Heart left ventricle (tissue), 16 donors: Measurements from ENCODE around the gene KCNMB2. TPM values are rescaled to one million over a fixed set of nuclear protein-coding genes. Genes with fewer than 3 reads are reported as not detected.
A peak's percentile ranks its signal among the peaks of the same experiment; 100 is the strongest.

Source experiments
- ATAC-seq, 4 donors: fragments of 200-7000 bp; cut with Tn5 transposase; one replicate each; pipeline ENCODE4 v1.9.1; 2020 to 2022; ENCODE audit warnings: moderate library complexity in 4 of 4, mild to moderate bottlenecking in 3 of 4, moderate number of reproducible peaks in 1 of 4
- DNase-seq, 5 donors: peaks; one replicate each; pipeline ENCODE4 v3.0.0-alpha.2; 2020
- H3K27ac ChIP-seq, 12 donors: fragments of 200-600 bp; sonication (generic) in 4 of 12; one replicate each; pipeline versions ENCODE4 v1.5.0 to v1.8.0; 2016 to 2022; ENCODE audit warnings: mild to moderate bottlenecking in 2 of 12
- H3K27me3 ChIP-seq, 9 donors: fragments of 200-600 bp; sonication (generic) in 2 of 9; one replicate each; pipeline versions ENCODE4 v1.5.1 to v1.8.0; 2016 to 2022; ENCODE audit warnings: mild to moderate bottlenecking in 3 of 9
- H3K36me3 ChIP-seq, 9 donors: fragments of 200-600 bp; sonication (generic) in 2 of 9; one replicate each; pipeline versions ENCODE4 v1.5.0 to v1.8.0; 2018 to 2022; ENCODE audit warnings: mild to moderate bottlenecking in 2 of 9
- H3K4me1 ChIP-seq, 12 donors: fragments of 200-600 bp; sonication (generic) in 4 of 12; one replicate each; pipeline versions ENCODE4 v1.5.0 to v1.8.0; 2016 to 2022; ENCODE audit warnings: mild to moderate bottlenecking in 3 of 12
- H3K4me3 ChIP-seq, 12 donors: fragments of 200-600 bp; sonication (generic) in 4 of 12; one replicate each; pipeline versions ENCODE4 v1.5.0 to v1.8.0; 2017 to 2022; ENCODE audit warnings: mild to moderate bottlenecking in 9 of 12, moderate library complexity in 4 of 12
- H3K9me3 ChIP-seq, 12 donors: fragments of 200-600 bp; sonication (generic) in 4 of 12; one replicate each; pipeline versions ENCODE4 v1.5.0 to v1.8.0; 2016 to 2022; ENCODE audit warnings: mild to moderate bottlenecking in 1 of 12
- CTCF ChIP-seq, 12 donors: fragments of 200-600 bp; sonication (generic) in 4 of 12; IDR thresholded peaks; one replicate each; pipeline versions ENCODE4 v1.5.0 to v1.8.0; 2018 to 2022; ENCODE audit warnings: antibody characterized with exemption in 12 of 12, mild to moderate bottlenecking in 5 of 12
- POLR2A ChIP-seq, 2 donors: fragments of 450-650 bp; IDR thresholded peaks; one replicate each; pipeline ENCODE4 v1.6.1; 2017; ENCODE audit warnings: antibody characterized with exemption in 2 of 2, mild to moderate bottlenecking in 2 of 2, moderate library complexity in 2 of 2
- WGBS, 4 donors: extraction: QIAGEN DNeasy Blood & Tissue Kit in 2 of 4; methylation state at CpG; one replicate each; pipeline versions ENCODE4 v1.1.5 to v1.1.7; 2013 to 2018; 5-methylcytosine and 5-hydroxymethylcytosine counted together
- intact Hi-C, 10 donors: fragments of 100-400 bp; cut with DNase I; formaldehyde crosslinking; loops; one replicate each; pipeline versions ENCODE4 v1.11.1 to v1.14.2; 2022
- polyA plus RNA-seq, 2 donors: library from polyadenylated mRNA; stranded (reverse); fragments of 200-250 nt; gene quantifications; one replicate each; pipeline ENCODE4 v1.2.3, GENCODE V29; 2013
- total RNA-seq, 9 donors: library from RNA; depleted of rRNA in 2 of 9; stranded (reverse); fragments of >200 nt in 2 of 9; fragmentation: NEBNext Ultra II Directional in 3 of 9; extraction: Animal tissue kit (Norgen Biotek cat#: 25700) in 3 of 9; gene quantifications; one replicate each; pipeline versions ENCODE4 v1.1.0 to v1.2.4, GENCODE V29; 2016 to 2023
- donor health status: ischemic (EF 13 %, LVEDD 7.1; RV severe dilation, severe dysfunction).
- donor health status: healthy with polysubstance abuse.
- donor health status: DM: no; HTN: yes; CAD: no.
- donor health status: DM: no; HTN: no; CAD: no.
- donor health status: ischemic (EF 25% LVEDD 6.9; RV normal size, moderate dysfunction).
- donor health status: ischemic (EF 25% LVEDD 5.7; RV mildly dilated, moderate dysfunction).
- donor health status: healthy.
- donor health status: DM: yes; HTN: yes; CAD: no.
- donor health status: ischemic (EF 35%, LVEDD 5.7; RV mildly dilated, moderate dysfunction).
- donor health status: nonischemic (EF 11% LVEDD 7.7; RV severe dilation, severe dysfunction).
- donor health status: DM: yes; HTN: yes; CAD: no.
- donor health status: PGD.
- donor health status: ischemic (EF 29% LVEDD 5.4; RV normal size, mild dysfunction).
- donor health status: nonischemic (EF 23%, LVEDD 6.1; RV moderate dilation, normal function).

KCNMB2 gene
- total and polyA plus RNA-seq, 11 donors = 0.37 to 5.7 (median 2.0) TPM; not detected in 1

DNA sequence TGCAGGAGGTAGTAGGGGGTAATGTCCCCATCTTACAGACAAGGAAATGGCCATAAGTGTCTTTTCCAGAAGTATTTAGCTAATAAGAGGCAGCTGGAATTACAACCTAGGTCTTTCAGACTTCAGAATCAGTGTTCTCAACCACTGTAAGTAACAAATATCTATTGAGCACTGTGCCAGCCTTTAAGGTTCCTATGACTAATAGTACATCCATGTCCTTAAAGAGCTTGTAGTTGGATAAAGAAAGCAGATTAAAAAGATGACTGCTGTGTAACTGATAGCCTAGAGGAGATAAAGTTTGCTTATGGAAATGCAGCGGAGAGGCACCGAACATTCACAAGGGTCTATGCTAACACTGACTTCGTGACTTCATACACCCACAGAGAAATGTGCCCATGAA lies 136.0 kb downstream of the KCNMB2 start:
- intact Hi-C loops = loop anchor here in 4 of 10 donors (10.0 kb wide), 4 partner anchors 137 to 217 kb away; partner anchors contain the start of gene KCNMB2 (in 1 of the 4)
- H3K4me1 ChIP-seq = peaks cover 0 to 38% (median 19%) of the 10 kb centered on the region in 12 donors
- H3K36me3 ChIP-seq = no peaks in the 10 kb centered on the region
- ATAC-seq (no peak), DNase-seq (no peak)
- H3K27ac ChIP-seq = peak overlapping the region in 2 of 12 donors; percentile 15 to 28
- 65 to 89% (median 79%) methylated on average over 3 of the region's 3 CpGs for WGBS, 4 donors
- no peaks in the 10 kb centered on the region for H3K9me3 ChIP-seq
- no peak for TF ChIP-seq POLR2A (IDR thresholded peaks at IDR 0.05)
- no peak overlapping the region for H3K4me3 ChIP-seq
- H3K27me3 ChIP-seq = no peaks in the 10 kb centered on the region

DNA sequence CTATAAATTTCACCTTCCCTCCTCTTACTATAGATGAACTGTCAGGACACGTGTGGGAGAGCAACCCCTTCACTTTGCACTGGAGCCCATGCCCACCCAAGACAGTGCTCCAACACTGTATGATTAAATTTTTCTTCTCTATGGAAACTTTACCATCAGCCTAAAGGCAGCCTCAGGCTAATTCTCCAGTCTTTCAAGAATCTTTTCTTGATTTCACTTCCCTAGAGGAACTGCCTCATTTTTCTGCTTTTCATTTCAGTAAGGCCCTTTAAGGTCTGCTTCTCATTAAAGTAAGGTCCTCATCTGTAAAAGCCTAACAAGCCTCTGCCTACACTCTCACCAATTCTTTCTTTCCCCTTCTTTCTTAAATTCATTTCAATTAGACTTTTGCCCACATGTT lies 137.3 kb downstream of the KCNMB2 start:
- no peak for DNase-seq
- no peaks in the 10 kb centered on the region for H3K36me3 ChIP-seq
- H3K27ac ChIP-seq = no peak overlapping the region
- WGBS, 4 donors = 78 to 92% (median 87%) methylated on average over 1 of the region's 1 CpG
- H3K27me3 ChIP-seq = no peaks in the 10 kb centered on the region
- peaks cover 0 to 42% (median 19%) of the 10 kb centered on the region in 12 donors for H3K4me1 ChIP-seq
- TF ChIP-seq CTCF (IDR thresholded peaks at IDR 0.05) (no peak), POLR2A (IDR thresholded peaks at IDR 0.05) (no peak)
- intact Hi-C loops = loop anchor here in 4 of 10 donors (10.0 kb wide), 4 partner anchors 139 to 219 kb away; partner anchors contain the start of gene KCNMB2 (in 1 of the 4)
- no peak overlapping the region for H3K4me3 ChIP-seq
- H3K9me3 ChIP-seq = no peaks in the 10 kb centered on the region
- no peak for ATAC-seq

GRCh38 chr3:178676077-178676476 lies 139.8 kb downstream of the KCNMB2 start:
- peak; percentile 74 to 91 (median 82) for ATAC-seq
- 57 to 76% (median 73%) methylated on average over 4 of the region's 4 CpGs for WGBS, 4 donors
- Histone ChIP-seq H3K9me3 (no peaks in the 10 kb centered on the region), H3K4me1 (peaks cover 0 to 44% (median 12%) of the 10 kb centered on the region in 12 donors), H3K27me3 (no peaks in the 10 kb centered on the region), H3K4me3 (no peak overlapping the region), H3K27ac (peak overlapping the region in 6 of 12 donors; percentile 23 to 65 (median 44)), H3K36me3 (no peaks in the 10 kb centered on the region)
- intact Hi-C loops = loop anchor here in 5 of 10 donors (2.0 to 10.0 kb wide), 5 partner anchors 31 to 221 kb away; partner anchors contain the start of gene KCNMB2 (in 1 of the 5)
- TF ChIP-seq POLR2A (IDR thresholded peaks at IDR 0.05) = no peak
- peak in 4 of 5 donors; percentile 24 to 71 (median 43) for DNase-seq

- H3K36me3 ChIP-seq = no peaks in the 10 kb centered on the region
- DNase-seq (no peak), ATAC-seq (peak in 1 of 4 donors; percentile 11)
- no peaks in the 10 kb centered on the region for H3K9me3 ChIP-seq
- peaks cover 0 to 34% (median 3%) of the 10 kb centered on the region in 12 donors for H3K4me1 ChIP-seq
- no peak overlapping the region for H3K4me3 ChIP-seq
- H3K27ac ChIP-seq = no peak overlapping the region
- intact Hi-C loops = loop anchor here in 5 of 10 donors (2.0 to 10.0 kb wide), 5 partner anchors 30 to 222 kb away; partner anchors contain the start of gene KCNMB2 (in 1 of the 5)
- H3K27me3 ChIP-seq = no peaks in the 10 kb centered on the region
- TF ChIP-seq POLR2A (IDR thresholded peaks at IDR 0.05) = no peak
- no peak for TF ChIP-seq CTCF (IDR thresholded peaks at IDR 0.05)
- 58 to 65% (median 61%) methylated on average over 9 of the region's 9 CpGs for WGBS, 4 donors
Measured at GRCh38 chr3:178676942-178677790, 140.9 kb downstream of the KCNMB2 start.

GRCh38 chr3:178677961-178678360 lies 141.7 kb downstream of the KCNMB2 start:
- 52 to 66% (median 57%) methylated on average over 2 of the region's 2 CpGs for WGBS, 4 donors
- ATAC-seq (no peak), DNase-seq (no peak)
- Histone ChIP-seq H3K4me1 (peaks cover 0 to 32% (median 3%) of the 10 kb centered on the region in 12 donors), H3K27ac (no peak overlapping the region), H3K36me3 (no peaks in the 10 kb centered on the region), H3K9me3 (peaks cover 0 to 5% (median 0%) of the 10 kb centered on the region in 12 donors), H3K4me3 (no peak overlapping the region), H3K27me3 (no peaks in the 10 kb centered on the region)
- intact Hi-C loops = loop anchor here in 5 of 10 donors (2.0 to 10.0 kb wide), 5 partner anchors 29 to 223 kb away; partner anchors contain the start of gene KCNMB2 (in 1 of the 5)
- TF ChIP-seq CTCF (IDR thresholded peaks at IDR 0.05) (no peak), POLR2A (IDR thresholded peaks at IDR 0.05) (no peak)
